ENCODE data around the gene CCDC167.
A peak's percentile ranks its signal among the peaks of the same experiment; 100 is the strongest.

CCDC167 gene

DNA sequence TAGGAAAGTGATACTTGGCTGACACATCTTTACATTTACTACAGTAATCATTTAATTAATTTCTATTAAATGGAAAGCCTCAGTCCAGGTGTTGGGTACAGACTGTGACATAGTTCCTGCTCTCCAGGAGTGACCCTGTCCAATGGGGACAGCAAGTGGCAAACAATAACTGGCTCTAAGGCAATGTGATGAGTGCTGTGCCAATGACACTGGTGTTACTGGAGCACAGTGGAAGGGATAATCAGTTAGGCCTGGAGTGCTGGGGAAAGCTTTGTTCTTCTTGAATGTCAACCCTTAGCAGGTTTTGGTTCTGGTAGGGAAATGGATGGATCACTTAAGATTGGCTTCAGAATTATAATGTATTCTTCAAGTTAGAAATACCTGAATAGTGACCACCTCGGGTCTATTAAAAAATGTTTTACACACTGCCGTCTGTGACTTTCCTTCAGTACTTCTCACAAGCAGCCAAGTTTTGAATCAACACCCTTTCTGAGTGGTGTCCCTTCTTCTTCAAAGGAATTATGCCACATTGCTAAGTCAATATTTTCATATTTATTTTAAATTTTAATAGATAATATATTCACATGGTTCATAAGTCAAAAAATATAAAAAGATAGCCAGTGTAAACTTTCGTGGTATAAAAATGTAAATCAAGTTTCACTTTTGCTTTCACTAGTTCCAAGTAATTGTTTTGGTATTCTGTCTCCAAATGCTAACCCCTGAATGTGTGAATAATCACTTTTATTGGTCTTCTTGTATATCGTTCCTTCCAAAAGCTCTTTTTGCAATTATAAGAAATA is 57.1 kb downstream of the CCDC167 start:
- DNase-seq (ENCODE audit: low spot score): no peak
- in situ Hi-C loops (cut with MboI; ENCODE audit: low sequenced_read_pairs, unreplicated experiment): no loop called here
- TF ChIP-seq, protein P1, sequence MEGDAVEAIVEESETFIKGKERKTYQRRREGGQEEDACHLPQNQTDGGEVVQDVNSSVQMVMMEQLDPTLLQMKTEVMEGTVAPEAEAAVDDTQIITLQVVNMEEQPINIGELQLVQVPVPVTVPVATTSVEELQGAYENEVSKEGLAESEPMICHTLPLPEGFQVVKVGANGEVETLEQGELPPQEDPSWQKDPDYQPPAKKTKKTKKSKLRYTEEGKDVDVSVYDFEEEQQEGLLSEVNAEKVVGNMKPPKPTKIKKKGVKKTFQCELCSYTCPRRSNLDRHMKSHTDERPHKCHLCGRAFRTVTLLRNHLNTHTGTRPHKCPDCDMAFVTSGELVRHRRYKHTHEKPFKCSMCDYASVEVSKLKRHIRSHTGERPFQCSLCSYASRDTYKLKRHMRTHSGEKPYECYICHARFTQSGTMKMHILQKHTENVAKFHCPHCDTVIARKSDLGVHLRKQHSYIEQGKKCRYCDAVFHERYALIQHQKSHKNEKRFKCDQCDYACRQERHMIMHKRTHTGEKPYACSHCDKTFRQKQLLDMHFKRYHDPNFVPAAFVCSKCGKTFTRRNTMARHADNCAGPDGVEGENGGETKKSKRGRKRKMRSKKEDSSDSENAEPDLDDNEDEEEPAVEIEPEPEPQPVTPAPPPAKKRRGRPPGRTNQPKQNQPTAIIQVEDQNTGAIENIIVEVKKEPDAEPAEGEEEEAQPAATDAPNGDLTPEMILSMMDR (IDR thresholded peaks at IDR 0.05; ENCODE audit: borderline replicate concordance, control extremely low read depth, extremely low read depth, insufficient read depth, missing control alignments): no peak

DNA sequence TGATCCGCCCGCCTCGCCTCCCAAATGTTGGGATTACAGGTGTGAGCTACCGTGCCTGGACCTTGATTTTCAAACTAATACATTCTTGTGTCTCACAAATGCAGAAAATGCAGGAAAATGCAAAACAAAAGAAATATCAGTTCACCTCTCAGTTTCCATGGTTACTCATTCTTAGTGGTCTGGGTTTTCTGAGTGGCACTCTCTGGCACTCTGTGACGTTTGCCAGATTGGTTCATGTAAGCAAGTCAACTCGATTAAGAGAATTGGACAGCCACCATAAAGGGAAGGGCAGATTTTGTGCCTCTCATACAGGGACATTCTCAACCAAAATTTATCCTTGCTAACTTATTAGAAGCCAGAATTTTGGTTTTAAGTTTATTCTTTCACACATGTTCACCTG is 58.0 kb downstream of the CCDC167 start:
- DNase-seq (ENCODE audit: low spot score): no peak
- in situ Hi-C loops (cut with MboI; ENCODE audit: low sequenced_read_pairs, unreplicated experiment): no loop called here
- TF ChIP-seq, protein P1 (IDR thresholded peaks at IDR 0.05; ENCODE audit: borderline replicate concordance, control extremely low read depth, extremely low read depth, insufficient read depth, missing control alignments): no peak

DNA sequence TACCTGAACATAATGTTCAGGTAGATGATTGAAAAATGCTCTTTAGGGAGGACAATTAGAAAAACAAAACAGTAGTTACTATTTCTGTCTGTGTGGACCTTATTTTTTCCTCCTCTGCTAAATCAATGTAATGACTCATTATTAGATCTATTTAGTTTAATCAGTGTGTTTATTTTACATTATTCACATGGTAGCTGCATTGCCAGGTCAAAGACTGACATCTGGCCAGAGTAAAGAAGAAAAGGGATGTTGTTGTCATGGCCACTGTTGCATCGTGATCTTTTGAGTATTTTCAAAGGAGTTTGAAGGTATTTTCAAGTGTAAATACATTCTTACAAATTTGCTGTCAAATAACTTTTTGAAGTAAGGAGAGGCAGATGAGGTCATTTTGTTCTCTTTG is 60.8 kb downstream of the CCDC167 start:
- in situ Hi-C loops (cut with MboI; ENCODE audit: low sequenced_read_pairs, unreplicated experiment): no loop called here
- DNase-seq (ENCODE audit: low spot score): no peak
- TF ChIP-seq, protein P1 (IDR thresholded peaks at IDR 0.05; ENCODE audit: borderline replicate concordance, control extremely low read depth, extremely low read depth, insufficient read depth, missing control alignments): no peak

DNA sequence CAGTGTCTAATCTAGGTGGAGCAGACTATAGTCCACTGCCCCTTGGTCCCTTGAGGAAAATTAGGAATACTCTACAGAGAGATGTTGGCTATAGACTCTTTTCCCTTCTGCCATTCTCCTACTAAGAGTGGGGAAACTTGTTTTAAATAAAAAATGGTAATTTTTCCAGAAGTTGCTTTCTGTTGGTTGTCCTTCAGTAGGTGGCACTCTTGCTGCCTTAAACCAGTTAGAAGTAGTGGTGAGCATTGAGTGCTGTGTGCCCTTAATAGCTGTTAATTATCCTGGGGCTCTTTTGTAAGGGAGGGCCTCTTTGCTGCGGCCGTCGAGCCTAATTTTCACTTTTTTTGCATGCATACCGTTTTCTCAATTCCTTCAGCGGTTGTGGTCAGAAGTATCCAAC is 63.9 kb downstream of the CCDC167 start:
- TF ChIP-seq, protein P1 (IDR thresholded peaks at IDR 0.05; ENCODE audit: borderline replicate concordance, control extremely low read depth, extremely low read depth, insufficient read depth, missing control alignments): no peak
- no peak for DNase-seq (ENCODE audit: low spot score)
- in situ Hi-C loops (cut with MboI; ENCODE audit: low sequenced_read_pairs, unreplicated experiment): no loop called here

DNA sequence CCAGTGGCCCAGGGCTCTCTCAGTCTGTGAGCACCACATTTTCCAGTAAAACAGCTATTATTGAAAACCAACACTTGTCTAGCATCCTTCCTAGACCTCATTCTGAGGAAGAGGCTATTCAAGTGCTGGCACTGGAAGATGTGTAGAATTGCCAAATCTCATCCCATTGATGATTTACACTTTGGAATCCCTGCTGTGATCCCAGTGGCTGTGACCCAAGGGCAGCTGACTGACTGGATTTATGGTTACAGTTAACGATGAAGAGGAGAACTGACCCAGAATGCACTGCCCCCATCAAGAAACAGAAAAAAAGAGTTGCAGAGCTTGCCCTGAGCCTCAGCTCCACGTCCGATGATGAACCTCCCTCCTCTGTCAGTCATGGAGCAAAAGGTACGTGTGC is 64.3 kb downstream of the CCDC167 start:
- DNase-seq (ENCODE audit: low spot score): no peak
- TF ChIP-seq, protein P1 (IDR thresholded peaks at IDR 0.05; ENCODE audit: borderline replicate concordance, control extremely low read depth, extremely low read depth, insufficient read depth, missing control alignments): no peak
- in situ Hi-C loops (cut with MboI; ENCODE audit: low sequenced_read_pairs, unreplicated experiment): no loop called here

DNA sequence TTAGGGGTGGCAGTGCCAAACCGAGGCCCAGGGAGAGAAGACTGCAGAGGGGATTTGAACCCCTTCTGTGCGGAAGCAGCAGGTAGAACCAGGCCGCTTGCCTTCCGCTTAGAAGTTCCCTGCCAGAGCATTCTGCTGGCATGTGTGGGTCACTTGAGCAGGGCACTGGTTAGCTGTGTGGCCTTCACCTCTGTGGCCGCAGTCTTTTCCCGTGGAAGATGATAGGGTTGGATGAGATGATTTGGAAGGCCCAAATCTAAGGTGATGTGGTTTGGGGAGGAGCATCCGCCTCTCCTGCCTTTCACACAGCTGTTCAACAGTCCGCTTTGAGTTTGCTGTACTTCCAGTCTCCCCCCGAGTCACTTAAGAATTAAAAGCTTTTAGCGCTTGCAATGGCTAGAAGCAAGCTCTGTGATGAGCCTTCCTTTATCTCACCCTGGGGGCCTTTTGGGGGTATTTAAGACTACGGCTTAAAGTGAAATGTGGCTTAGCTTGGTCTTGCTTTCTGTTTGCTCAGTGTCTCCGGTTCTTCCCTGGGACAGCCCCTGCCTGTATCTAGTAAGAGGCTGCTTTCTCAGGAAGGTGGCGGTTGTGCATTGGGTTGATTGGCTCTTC is 65.9 kb downstream of the CCDC167 start:
- peak; percentile 71 for DNase-seq (ENCODE audit: low spot score)
- in situ Hi-C loops (cut with MboI; ENCODE audit: low sequenced_read_pairs, unreplicated experiment): no loop called here
- TF ChIP-seq, protein P1 (IDR thresholded peaks at IDR 0.05; ENCODE audit: borderline replicate concordance, control extremely low read depth, extremely low read depth, insufficient read depth, missing control alignments): no peak
